ENCODE results near the gene CYP21A2.

DNA sequence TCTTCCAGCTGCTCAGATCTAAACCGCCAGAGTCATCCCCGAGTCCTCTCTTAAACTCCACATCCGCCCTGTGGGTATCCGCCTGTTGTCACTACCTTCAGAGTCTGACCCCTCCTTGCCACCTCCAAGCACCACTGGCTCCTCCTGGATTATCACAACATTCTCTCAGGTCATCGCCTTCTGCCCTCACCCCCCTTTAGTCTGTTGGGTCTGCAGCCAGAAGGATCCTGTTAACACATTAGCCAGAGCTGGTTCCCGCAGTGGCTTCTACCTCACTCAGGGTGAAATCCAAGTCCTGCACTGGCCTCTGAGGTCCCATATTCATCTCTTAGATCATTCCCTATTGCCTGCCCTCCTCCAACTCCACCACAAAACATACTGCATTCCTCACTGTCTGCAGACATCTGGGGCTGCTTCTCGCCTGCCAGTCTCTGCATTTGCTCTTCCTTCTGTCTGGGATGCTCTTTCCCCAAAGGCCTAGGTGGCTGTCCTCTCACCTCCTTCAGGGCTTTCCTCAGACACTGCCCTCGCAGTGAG, 36.8 kb downstream of the CYP21A2 start:
- no peak for TF ChIP-seq POLR2AphosphoS5 (IDR thresholded peaks at IDR 0.05)
- TF ChIP-seq, protein P1, sequence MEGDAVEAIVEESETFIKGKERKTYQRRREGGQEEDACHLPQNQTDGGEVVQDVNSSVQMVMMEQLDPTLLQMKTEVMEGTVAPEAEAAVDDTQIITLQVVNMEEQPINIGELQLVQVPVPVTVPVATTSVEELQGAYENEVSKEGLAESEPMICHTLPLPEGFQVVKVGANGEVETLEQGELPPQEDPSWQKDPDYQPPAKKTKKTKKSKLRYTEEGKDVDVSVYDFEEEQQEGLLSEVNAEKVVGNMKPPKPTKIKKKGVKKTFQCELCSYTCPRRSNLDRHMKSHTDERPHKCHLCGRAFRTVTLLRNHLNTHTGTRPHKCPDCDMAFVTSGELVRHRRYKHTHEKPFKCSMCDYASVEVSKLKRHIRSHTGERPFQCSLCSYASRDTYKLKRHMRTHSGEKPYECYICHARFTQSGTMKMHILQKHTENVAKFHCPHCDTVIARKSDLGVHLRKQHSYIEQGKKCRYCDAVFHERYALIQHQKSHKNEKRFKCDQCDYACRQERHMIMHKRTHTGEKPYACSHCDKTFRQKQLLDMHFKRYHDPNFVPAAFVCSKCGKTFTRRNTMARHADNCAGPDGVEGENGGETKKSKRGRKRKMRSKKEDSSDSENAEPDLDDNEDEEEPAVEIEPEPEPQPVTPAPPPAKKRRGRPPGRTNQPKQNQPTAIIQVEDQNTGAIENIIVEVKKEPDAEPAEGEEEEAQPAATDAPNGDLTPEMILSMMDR (IDR thresholded peaks at IDR 0.05) = no peak

All from prostate gland (tissue), 2 donors.